OCI-LY3 (cell line): ENCODE results near the gene CNTNAP4.

Experiments used
- H2AFZ ChIP-seq: fragments of 200-600, 300-600 bp; shearing (Covaris generic); 2 replicates; pipeline ENCODE4 v1.6.0; 2014; ENCODE audit warnings: antibody characterized with exemption, low read depth, low read length
- H3K27ac ChIP-seq: fragments of 200-600, 300-600 bp; sonication (generic); 2 replicates; pipeline ENCODE4 v1.5.1; 2014; ENCODE audit warnings: mild to moderate bottlenecking, low read length, moderate library complexity, mixed read lengths
- H3K27me3 ChIP-seq: fragments of 200-600, 300-600 bp; sonication (generic); 2 replicates; pipeline ENCODE4 v1.6.1; 2014; ENCODE audit warnings: low read depth, low read length, mixed read lengths
- H3K36me3 ChIP-seq: fragments of 200-600, 300-600 bp; sonication (generic); replicated peaks from 2 replicates; pipeline ENCODE3; 2014; ENCODE audit warnings: low read depth, low read length, mixed read lengths
- H3K4me1 ChIP-seq: fragments of 300-600, 200-600 bp; sonication (generic); 2 replicates; pipeline ENCODE4 v1.6.1; 2014; ENCODE audit warnings: low read length, mixed read lengths
- H3K4me2 ChIP-seq: fragments of 200-600, 300-600 bp; sonication (generic); 2 replicates; pipeline ENCODE4 v1.6.1; 2014; ENCODE audit warnings: low read length, mixed read lengths
- H3K4me3 ChIP-seq: fragments of 300-600, 200-600 bp; sonication (generic); 2 replicates; pipeline ENCODE4 v1.5.1; 2014; ENCODE audit warnings: antibody characterized with exemption, mild to moderate bottlenecking, low read length, moderate library complexity
- H3K79me2 ChIP-seq: fragments of 300-600, 200-600 bp; shearing (Covaris generic); 2 replicates; pipeline ENCODE4 v1.6.1; 2014; ENCODE audit warnings: mild to moderate bottlenecking, low read length, mixed read lengths
- H3K9ac ChIP-seq: fragments of 300-600, 200-600 bp; shearing (Covaris generic); 2 replicates; pipeline ENCODE4 v1.6.0; 2014; ENCODE audit warnings: mild to moderate bottlenecking, low read length, moderate library complexity
- H3K9me3 ChIP-seq: fragments of 200-600, 300-600 bp; shearing (Covaris generic); 2 replicates; pipeline ENCODE4 v1.6.1; 2014; ENCODE audit warnings: low read length, mixed read lengths; ENCODE audit not compliant: insufficient read depth
- H4K20me1 ChIP-seq: fragments of 200-600, 300-600 bp; sonication (generic); 2 replicates; pipeline ENCODE4 v1.6.1; 2016; ENCODE audit warnings: low read length, mixed read lengths; ENCODE audit not compliant: insufficient read depth
- EZH2phosphoT487 ChIP-seq: fragments of 200-600 bp; shearing (Covaris generic); IDR thresholded peaks from 2 replicates; pipeline ENCODE4 v1.6.1; 2018; ENCODE audit warnings: antibody characterized with exemption, mixed run types, low read depth
- TF ChIP-seq, protein P1 (sequence below): fragments of 200-600, 300-600 bp; sonication (generic); IDR thresholded peaks from 2 replicates; pipeline ENCODE4 v1.5.1; 2014; ENCODE audit warnings: antibody characterized with exemption, low read length, low read depth

CNTNAP4 gene

DNA sequence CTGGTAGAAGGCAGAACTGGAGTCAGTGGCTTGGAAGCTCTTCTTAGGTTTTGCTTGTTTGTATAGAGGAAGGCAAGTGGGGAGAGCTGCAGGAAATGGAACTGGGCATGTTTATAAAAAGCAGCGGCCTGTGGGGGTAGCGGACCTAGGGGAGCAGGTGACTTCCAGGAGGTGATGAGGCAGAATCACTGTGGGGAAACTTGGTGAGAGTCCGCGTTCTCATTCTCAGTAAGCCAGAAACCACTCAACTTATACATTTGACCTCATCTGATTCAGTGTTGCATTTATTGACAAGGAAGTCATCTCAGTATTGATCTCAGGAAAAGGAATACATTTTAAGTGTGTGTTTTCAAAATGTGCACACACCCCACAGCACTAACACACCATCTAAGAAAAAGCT, 299.8 kb downstream of the CNTNAP4 start:
- no peak for TF ChIP-seq EZH2phosphoT487
- TF ChIP-seq, protein P1, sequence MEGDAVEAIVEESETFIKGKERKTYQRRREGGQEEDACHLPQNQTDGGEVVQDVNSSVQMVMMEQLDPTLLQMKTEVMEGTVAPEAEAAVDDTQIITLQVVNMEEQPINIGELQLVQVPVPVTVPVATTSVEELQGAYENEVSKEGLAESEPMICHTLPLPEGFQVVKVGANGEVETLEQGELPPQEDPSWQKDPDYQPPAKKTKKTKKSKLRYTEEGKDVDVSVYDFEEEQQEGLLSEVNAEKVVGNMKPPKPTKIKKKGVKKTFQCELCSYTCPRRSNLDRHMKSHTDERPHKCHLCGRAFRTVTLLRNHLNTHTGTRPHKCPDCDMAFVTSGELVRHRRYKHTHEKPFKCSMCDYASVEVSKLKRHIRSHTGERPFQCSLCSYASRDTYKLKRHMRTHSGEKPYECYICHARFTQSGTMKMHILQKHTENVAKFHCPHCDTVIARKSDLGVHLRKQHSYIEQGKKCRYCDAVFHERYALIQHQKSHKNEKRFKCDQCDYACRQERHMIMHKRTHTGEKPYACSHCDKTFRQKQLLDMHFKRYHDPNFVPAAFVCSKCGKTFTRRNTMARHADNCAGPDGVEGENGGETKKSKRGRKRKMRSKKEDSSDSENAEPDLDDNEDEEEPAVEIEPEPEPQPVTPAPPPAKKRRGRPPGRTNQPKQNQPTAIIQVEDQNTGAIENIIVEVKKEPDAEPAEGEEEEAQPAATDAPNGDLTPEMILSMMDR = no peak

DNA sequence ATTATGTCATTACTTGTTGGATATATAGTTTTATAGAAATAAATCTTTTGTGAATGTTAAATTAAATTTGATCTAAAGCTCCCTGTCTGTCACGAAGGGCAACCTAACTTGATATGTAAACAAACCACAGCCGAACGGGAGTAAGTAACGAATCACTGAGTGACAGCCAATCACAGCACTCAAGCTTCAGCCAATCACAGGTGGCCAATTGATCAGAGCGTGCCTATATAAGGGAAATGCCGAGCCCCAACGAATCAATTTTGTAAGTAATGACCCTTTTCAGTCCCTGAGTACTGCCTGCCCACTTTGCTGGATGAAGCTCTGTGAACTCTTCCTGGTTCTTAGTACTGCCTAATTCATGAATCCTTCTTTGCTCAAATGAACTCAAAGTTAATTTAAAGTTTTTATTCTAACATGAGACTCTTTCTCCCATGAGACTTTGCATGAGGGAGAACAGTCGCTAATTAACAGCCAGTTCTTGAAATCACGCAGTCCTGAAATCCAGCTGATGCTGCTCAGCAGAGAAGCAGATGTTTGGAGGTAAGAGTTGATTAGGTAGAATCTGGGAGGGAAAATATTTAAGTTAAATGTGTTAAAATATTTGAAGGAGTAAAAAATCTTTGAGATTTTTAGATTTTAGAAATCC, 302.2 kb downstream of the CNTNAP4 start:
- Histone ChIP-seq H4K20me1 (no peaks in the 10 kb centered on the region), H3K27me3 (no peaks in the 10 kb centered on the region), H3K4me3 (peak overlapping the region; percentile 83), H2AFZ (peak overlapping the region; percentile 19; the same call in 1 of the 2 replicates), H3K9ac (peak overlapping the region; percentile 94), H3K36me3 (peaks cover 13% of the 10 kb centered on the region), H3K4me2 (peak overlapping the region; percentile 87), H3K79me2 (peaks cover 39% of the 10 kb centered on the region), H3K4me1 (peaks cover 81% of the 10 kb centered on the region), H3K9me3 (no peaks in the 10 kb centered on the region), H3K27ac (peak overlapping the region; percentile 99)
- no peak for TF ChIP-seq EZH2phosphoT487
- TF ChIP-seq, protein P1 = no peak

More for the DNA sequence above, 299.8 kb downstream of the CNTNAP4 start:
- H3K9ac ChIP-seq = peak overlapping the region; percentile 82
- no peaks in the 10 kb centered on the region for H3K27me3 ChIP-seq
- H3K79me2 ChIP-seq = peaks cover 20% of the 10 kb centered on the region
- H3K4me2 ChIP-seq = peak overlapping the region; percentile 90
- H3K4me3 ChIP-seq = peak overlapping the region; percentile 61
- H3K4me1 ChIP-seq = peaks cover 83% of the 10 kb centered on the region
- H3K27ac ChIP-seq = peak overlapping the region; percentile 99
- peak overlapping the region; percentile 44 for H2AFZ ChIP-seq
- no peaks in the 10 kb centered on the region for H4K20me1 ChIP-seq
- H3K9me3 ChIP-seq = no peaks in the 10 kb centered on the region
- H3K36me3 ChIP-seq = peaks cover 11% of the 10 kb centered on the region

DNA sequence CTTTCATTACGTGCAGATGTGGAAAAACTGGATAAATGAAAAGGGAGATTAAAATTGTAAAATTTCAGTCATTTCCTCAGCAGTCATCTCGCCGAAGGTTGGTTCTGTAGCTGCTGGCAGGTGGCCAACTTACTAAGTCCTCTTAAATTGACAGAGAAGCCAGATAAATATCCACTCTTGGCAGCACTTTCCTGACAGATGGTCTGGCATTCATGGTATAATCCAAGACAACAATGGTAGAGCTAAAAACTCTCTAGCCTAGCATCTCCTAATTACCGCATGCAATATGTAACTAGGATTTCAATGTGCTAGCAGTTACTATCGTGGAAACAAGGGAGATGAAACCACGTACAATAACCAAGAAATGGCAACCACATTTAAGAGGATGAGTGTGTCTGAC, 306.3 kb downstream of the CNTNAP4 start:
- peaks cover 56% of the 10 kb centered on the region for H3K4me1 ChIP-seq
- peak overlapping the region; percentile 52 for H3K9ac ChIP-seq
- H3K4me3 ChIP-seq = peak overlapping the region; percentile 74
- peak overlapping the region; percentile 24 for H3K27ac ChIP-seq
- no peak overlapping the region for H2AFZ ChIP-seq
- TF ChIP-seq, protein P1 = no peak
- no peak for TF ChIP-seq EZH2phosphoT487
- no peaks in the 10 kb centered on the region for H3K27me3 ChIP-seq
- peak overlapping the region; percentile 97 for H3K4me2 ChIP-seq
- peaks cover 31% of the 10 kb centered on the region for H3K36me3 ChIP-seq
- peaks cover 80% of the 10 kb centered on the region for H3K79me2 ChIP-seq
- H4K20me1 ChIP-seq = 0 out of 2 replicates have a peak, but pooled peaks cover 7% of the 10 kb centered on the region
- H3K9me3 ChIP-seq = no peaks in the 10 kb centered on the region

DNA sequence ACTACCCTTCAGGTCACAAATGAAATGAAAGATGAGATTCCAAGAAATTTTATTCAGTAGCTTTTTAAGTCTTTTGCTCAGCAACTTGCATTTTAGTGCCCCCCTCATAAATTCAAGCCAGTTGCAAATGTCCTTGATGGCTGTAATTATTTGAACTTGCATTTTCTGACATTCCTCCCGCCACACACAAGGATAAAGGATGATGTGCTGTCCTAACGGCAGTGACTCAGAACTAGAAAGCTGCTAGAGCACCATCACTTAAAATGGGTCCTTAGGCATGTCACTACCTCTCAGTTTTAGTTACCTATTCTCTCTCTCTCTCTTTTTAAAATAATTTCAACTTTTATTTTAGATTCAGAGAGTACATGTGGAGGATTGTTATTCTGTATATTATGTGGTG, 306.7 kb downstream of the CNTNAP4 start:
- H3K27me3 ChIP-seq = no peaks in the 10 kb centered on the region
- TF ChIP-seq, protein P1 = no peak
- no peak for TF ChIP-seq EZH2phosphoT487
- peaks cover 31% of the 10 kb centered on the region for H3K36me3 ChIP-seq
- peaks cover 84% of the 10 kb centered on the region for H3K79me2 ChIP-seq
- H3K9me3 ChIP-seq = no peaks in the 10 kb centered on the region
- peak overlapping the region; percentile 24; the same call in 1 of the 2 replicates for H3K27ac ChIP-seq
- peaks cover 52% of the 10 kb centered on the region for H3K4me1 ChIP-seq
- no peak overlapping the region for H2AFZ ChIP-seq
- 0 out of 2 replicates have a peak, but pooled peaks cover 7% of the 10 kb centered on the region for H4K20me1 ChIP-seq
- H3K9ac ChIP-seq = peak overlapping the region; percentile 52
- peak overlapping the region; percentile 97 for H3K4me2 ChIP-seq
- H3K4me3 ChIP-seq = peak overlapping the region; percentile 74
